ENCODE results near the gene PDE1A.

GRCh38 chr2:182207049-182207746 is 219.6 kb downstream of the PDE1A start:
- TF ChIP-seq, protein P1, sequence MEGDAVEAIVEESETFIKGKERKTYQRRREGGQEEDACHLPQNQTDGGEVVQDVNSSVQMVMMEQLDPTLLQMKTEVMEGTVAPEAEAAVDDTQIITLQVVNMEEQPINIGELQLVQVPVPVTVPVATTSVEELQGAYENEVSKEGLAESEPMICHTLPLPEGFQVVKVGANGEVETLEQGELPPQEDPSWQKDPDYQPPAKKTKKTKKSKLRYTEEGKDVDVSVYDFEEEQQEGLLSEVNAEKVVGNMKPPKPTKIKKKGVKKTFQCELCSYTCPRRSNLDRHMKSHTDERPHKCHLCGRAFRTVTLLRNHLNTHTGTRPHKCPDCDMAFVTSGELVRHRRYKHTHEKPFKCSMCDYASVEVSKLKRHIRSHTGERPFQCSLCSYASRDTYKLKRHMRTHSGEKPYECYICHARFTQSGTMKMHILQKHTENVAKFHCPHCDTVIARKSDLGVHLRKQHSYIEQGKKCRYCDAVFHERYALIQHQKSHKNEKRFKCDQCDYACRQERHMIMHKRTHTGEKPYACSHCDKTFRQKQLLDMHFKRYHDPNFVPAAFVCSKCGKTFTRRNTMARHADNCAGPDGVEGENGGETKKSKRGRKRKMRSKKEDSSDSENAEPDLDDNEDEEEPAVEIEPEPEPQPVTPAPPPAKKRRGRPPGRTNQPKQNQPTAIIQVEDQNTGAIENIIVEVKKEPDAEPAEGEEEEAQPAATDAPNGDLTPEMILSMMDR (IDR thresholded peaks at IDR 0.05), result no peak
- TF ChIP-seq POLR2A (IDR thresholded peaks at IDR 0.05) (no peak), POLR2AphosphoS5 (IDR thresholded peaks at IDR 0.05; ENCODE audit: insufficient read depth in 1 of 2, low read depth in 1 of 2) (no peak)
